HL-60 (cell line): ENCODE measurements around the gene MTMR3.

Experiments used
- GABPA ChIP-seq: IDR thresholded peaks from 2 replicates; pipeline ENCODE4 v1.6.1; 2012; ENCODE audit warnings: low read depth
- POLR2AphosphoS5 ChIP-seq: IDR thresholded peaks from 2 replicates; pipeline ENCODE4 v1.6.1; 2012; ENCODE audit warnings: low read depth
- TF ChIP-seq, protein P1 (sequence below): IDR thresholded peaks from one replicate; pipeline ENCODE4 v1.5.1; 2011; ENCODE audit warnings: low read length, control low read depth, inconsistent platforms; ENCODE audit not compliant: insufficient read depth
- TF ChIP-seq, protein P2 (sequence below): IDR thresholded peaks from 2 replicates; pipeline ENCODE4 v1.6.1; 2012; ENCODE audit warnings: low read depth; ENCODE audit not compliant: insufficient replicate concordance

DNA sequence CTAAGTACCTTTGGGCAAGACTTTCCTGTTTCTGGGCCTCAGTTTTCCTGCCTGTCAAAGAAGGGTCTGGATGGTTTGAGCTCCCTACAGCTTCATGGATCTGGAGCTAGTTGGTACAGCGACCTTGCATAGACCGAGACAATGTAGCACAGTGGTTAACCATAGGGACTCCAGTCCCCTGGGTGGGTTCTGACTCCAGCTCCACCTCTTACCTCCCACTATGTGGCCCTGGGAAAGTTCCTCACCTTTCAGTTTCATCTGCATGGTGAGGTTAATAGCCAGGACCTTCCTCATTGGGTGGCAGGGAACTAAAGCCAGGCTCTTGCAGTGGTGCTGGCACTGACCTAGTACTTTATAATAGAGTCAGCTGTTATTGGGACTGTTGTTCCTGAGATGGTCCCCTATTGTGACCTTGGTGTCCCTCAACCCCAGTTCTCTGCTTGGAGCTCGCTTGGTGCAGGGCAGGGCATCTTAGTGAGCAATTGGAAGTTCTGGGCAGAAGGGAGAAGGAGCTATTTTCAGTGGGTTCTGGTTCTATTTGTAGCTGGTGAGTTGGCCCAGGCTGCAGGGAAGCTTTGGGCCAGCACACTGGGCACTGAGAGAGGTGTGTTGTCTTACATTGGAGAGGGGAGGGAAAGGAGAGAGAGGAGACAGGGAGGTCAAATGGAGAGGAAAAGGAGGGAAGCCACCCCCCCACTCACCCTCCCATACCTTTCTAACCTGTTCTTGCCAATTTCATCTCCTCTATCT, 10.7 kb upstream of the MTMR3 start:
- TF ChIP-seq GABPA: no peak
- TF ChIP-seq POLR2AphosphoS5: no peak
- TF ChIP-seq, protein P1, sequence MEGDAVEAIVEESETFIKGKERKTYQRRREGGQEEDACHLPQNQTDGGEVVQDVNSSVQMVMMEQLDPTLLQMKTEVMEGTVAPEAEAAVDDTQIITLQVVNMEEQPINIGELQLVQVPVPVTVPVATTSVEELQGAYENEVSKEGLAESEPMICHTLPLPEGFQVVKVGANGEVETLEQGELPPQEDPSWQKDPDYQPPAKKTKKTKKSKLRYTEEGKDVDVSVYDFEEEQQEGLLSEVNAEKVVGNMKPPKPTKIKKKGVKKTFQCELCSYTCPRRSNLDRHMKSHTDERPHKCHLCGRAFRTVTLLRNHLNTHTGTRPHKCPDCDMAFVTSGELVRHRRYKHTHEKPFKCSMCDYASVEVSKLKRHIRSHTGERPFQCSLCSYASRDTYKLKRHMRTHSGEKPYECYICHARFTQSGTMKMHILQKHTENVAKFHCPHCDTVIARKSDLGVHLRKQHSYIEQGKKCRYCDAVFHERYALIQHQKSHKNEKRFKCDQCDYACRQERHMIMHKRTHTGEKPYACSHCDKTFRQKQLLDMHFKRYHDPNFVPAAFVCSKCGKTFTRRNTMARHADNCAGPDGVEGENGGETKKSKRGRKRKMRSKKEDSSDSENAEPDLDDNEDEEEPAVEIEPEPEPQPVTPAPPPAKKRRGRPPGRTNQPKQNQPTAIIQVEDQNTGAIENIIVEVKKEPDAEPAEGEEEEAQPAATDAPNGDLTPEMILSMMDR: no peak
- TF ChIP-seq, protein P2, sequence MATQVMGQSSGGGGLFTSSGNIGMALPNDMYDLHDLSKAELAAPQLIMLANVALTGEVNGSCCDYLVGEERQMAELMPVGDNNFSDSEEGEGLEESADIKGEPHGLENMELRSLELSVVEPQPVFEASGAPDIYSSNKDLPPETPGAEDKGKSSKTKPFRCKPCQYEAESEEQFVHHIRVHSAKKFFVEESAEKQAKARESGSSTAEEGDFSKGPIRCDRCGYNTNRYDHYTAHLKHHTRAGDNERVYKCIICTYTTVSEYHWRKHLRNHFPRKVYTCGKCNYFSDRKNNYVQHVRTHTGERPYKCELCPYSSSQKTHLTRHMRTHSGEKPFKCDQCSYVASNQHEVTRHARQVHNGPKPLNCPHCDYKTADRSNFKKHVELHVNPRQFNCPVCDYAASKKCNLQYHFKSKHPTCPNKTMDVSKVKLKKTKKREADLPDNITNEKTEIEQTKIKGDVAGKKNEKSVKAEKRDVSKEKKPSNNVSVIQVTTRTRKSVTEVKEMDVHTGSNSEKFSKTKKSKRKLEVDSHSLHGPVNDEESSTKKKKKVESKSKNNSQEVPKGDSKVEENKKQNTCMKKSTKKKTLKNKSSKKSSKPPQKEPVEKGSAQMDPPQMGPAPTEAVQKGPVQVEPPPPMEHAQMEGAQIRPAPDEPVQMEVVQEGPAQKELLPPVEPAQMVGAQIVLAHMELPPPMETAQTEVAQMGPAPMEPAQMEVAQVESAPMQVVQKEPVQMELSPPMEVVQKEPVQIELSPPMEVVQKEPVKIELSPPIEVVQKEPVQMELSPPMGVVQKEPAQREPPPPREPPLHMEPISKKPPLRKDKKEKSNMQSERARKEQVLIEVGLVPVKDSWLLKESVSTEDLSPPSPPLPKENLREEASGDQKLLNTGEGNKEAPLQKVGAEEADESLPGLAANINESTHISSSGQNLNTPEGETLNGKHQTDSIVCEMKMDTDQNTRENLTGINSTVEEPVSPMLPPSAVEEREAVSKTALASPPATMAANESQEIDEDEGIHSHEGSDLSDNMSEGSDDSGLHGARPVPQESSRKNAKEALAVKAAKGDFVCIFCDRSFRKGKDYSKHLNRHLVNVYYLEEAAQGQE: no peak
